NK-92 treated with Interleukin-12 subunit alpha and Interleukin-12 subunit beta, amount 100 ng/mL, for 24 hours (cell line): ENCODE data around the gene PRPSAP2.

Experiments
- DNase-seq: peaks from one replicate; lab custom pipeline; 2025; lab: John Stamatoyannopoulos, UW

PRPSAP2 gene

DNA sequence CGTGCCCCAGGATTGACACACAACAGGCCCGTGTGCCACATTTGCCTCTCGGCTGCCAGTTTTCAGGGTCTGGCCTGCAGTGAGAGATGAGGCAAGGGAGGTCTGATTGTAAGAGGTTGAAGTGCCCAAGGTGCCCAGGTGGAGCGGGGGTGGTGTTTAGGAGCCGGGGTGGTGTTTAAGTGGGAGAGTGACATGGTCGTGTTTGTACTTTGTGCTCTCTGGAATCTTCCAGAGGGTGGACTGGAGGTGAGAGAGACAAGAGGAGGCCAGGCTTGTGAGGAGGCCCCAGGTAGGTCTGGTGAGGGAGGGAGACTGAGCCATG is 104.5 kb downstream of the PRPSAP2 start:
- DNase-seq = no peak

GRCh38 chr17:18963126-18964017 is 105.4 kb downstream of the PRPSAP2 start:
- no peak for DNase-seq

DNA sequence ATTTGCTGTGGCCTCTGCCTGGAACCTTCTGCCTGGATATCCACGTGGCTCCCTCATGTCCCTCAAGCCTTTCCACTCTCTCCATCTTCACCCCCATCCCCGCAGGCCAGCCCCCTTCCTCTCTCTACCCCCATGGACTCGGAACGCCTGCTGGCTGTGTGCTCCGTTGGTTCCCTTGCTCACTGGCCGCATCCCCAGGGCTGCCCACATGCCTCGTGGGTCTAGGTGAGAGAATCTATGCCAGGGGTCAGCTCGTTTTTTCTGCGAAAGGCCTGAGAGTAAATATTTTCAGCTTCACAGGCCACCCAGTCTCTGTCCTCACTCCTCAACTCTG is 106.1 kb downstream of the PRPSAP2 start:
- DNase-seq = no peak

DNA sequence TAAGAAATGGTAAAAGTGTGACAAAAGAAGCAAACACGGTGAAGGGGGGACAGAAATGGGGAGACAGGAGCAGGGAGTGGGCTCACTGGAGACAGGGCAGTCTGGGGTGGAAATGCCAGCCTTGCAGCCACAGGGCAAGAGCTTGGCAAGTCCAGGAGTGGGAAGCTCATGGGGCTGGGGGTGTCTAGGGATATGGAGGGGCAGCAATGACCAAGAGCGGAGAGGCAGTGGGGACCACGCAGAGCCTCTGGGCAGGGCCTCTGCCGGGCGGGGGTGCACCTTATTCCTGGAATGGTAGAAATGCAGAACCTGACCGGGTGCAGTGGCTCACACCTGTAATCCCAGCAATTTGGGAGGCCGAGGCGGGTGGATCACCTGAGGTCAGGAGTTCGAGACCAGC is 106.6 kb downstream of the PRPSAP2 start:
- no peak for DNase-seq

DNA sequence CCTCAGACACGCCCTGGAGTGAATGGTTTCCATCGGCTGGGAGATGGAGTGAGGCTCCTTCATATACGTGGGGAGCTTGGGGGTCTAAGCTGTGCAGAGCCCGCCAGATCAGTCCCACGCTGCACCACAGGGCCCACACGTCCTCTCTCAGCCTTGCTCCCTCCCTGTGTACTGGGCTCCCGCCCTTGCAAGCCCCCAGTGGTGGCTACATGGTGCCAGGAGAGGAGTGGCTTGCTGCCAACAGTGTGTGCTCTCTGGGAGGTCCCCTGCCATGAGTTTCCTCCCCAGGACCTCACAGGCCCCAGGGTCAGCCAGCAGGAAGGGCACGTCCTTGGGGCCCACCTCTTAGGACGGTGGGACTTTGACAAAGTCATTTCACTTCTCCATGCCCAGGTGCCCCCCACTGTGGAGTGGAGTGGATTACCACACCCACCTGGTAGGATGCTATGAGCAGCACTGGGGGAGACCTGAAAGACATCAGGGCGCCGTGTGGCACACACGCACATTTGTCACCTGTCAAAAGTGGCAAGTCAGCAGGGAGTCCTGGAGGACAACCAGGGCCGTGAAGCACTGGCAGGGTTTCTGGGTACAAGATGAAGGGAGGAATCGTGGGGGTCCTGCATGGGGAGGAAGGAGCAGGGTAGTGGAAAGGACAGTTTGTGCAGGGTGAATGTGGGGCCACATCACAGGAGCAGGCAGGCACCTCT is 107.8 kb downstream of the PRPSAP2 start:
- no peak for DNase-seq

GRCh38 chr17:18966831-18967624 is 109.1 kb downstream of the PRPSAP2 start:
- no peak for DNase-seq

DNA sequence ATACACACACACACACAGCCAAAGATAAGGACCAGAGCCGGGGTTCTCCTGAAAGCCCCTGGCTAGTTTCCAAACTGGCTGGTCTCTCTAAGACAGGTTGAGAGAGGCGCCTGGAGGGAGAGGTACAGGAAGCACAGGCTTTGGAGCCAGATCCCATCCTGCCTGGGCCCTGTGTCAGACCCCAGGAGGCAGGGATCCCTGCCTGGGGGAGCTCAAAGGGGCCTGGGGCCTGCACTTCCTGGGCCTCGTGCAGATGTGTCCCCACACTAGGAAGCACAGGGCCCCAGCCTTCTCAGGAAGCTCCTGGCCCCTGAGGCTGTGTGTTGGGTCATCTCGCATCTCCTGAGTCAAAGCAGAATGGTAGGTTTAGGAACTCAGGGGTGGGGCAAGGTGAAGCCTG is 110.0 kb downstream of the PRPSAP2 start:
- no peak for DNase-seq

GRCh38 chr17:18968345-18968744 is 110.4 kb downstream of the PRPSAP2 start:
- DNase-seq = no peak

- DNase-seq = no peak
These were observed 111.3 kb downstream of the PRPSAP2 start for GRCh38 chr17:18968945-18969887.

GRCh38 chr17:18970582-18971480 is 112.9 kb downstream of the PRPSAP2 start:
- no peak for DNase-seq

GRCh38 chr17:18971801-18972200 is 113.9 kb downstream of the PRPSAP2 start:
- no peak for DNase-seq

- DNase-seq = no peak
These were observed 116.6 kb downstream of the PRPSAP2 start for GRCh38 chr17:18974407-18975149.

GRCh38 chr17:18975597-18975996 is 117.7 kb downstream of the PRPSAP2 start:
- no peak for DNase-seq

DNA sequence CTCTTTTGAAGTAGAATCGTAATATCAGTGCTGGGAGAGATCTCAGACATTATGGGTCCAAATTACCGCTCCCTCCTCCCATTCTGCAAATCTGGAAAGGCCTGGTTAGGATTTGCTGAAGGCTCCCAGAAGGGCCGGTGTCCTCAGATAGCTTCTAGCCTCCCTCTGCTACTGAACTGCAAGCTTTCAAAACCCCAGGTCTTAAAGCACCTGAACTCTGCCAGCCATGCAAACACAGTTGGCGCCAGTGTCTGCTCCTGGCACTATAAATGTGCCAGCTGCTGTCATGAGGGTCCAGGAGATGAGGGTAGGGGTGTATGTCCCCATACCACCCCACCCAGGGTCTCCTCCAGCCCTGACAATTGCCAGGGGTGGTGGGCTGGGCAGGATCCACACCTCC is 118.3 kb downstream of the PRPSAP2 start:
- no peak for DNase-seq

DNA sequence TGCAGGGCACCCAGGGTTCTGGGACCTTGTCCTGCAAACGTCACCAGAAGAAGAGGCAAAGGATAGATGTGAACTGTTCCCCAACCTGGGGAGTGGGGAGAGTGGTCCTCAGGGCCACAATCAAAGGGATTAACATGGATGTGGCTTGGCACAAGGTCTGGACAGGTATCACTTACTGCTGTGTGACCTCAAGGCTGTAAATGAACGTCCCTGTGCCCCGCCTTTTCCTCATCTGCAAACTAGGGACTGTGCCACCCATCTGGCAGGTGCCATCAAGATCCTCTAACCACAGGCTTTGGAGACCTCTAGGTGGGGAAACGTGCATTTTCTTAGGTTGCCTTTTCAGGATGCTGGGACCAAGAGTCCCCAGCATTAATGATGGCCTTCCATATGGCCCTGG is 119.1 kb downstream of the PRPSAP2 start:
- DNase-seq = no peak

- DNase-seq = no peak
These were observed 119.7 kb downstream of the PRPSAP2 start for GRCh38 chr17:18977646-18978045.

GRCh38 chr17:18978050-18978449 is 120.1 kb downstream of the PRPSAP2 start:
- DNase-seq = no peak

DNA sequence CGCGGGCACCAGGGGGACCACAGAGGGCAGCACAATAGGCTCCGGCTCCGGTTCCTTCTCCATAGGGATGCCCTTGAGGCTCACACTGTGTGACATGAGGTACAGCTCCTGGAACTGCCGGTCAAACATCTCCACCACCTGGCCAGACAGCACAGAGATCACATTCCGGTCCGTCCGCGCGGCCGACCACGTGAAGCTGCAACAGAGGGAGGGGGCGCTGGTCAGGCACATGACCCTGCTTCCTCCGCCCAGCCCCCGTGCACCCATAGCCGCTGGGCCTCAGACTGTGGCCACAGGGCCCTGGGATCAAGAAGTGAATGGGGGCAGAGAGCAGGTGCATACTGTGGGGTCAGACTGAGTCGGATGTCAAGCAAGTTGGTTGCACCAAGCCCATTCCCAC is 120.7 kb downstream of the PRPSAP2 start:
- DNase-seq = no peak
